HCT116 (cell line): ENCODE measurements around the gene SEC11C. TPM values are rescaled to one million over a fixed set of nuclear protein-coding genes. Genes with fewer than 3 reads are reported as not detected.

Experiments
- ATAC-seq: fragments of 200-7000 bp; cut with Tn5 transposase; 2 replicates; pipeline ENCODE4 v1.9.1; 2020; ENCODE audit warnings: mild to moderate bottlenecking, moderate library complexity
- BruUV-seq: library from RNA; stranded (reverse); fragments of 400-500 nt; replicated peaks from 2 replicates; lab custom pipeline; 2021; lab: Mats Ljungman, UMichigan
- CTCF ChIA-PET: fragments of 300-600 bp; sonication (Branson Sonifier 250); formaldehyde crosslinking; loops from one replicate; lab custom pipeline; 2021; ENCODE audit warnings: antibody characterized with exemption; lab: Charles Lee
- POLR2A ChIA-PET: fragments of 300-600, 350-600 bp; sonication (Branson Sonifier 250); formaldehyde crosslinking; loops from one replicate; lab custom pipeline; 2021; ENCODE audit warnings: antibody characterized with exemption; lab: Charles Lee
- RAD21 ChIA-PET, 2 experiments: fragments of 300-600 bp; sonication (Branson Sonifier 250); formaldehyde crosslinking; loops; one replicate each; lab custom pipeline; 2023; ENCODE audit warnings: low total read pairs in 2 of 2; ENCODE audit not compliant: uncharacterized antibody in 2 of 2, unreplicated experiment in 2 of 2, low non-redundant PET in 1 of 2; lab: Charles Lee
- DNase-seq: peaks from one replicate; pipeline ENCODE4 v3.0.0-alpha.2; 2010; ENCODE audit warnings: low read depth, low spot score
- H2AFZ ChIP-seq: fragments of 200-600 bp; shearing (Covaris generic), sonication (generic); 2 replicates; pipeline ENCODE4 v1.6.1; 2017; ENCODE audit warnings: low read depth, mixed run types, mixed read lengths, antibody characterized with exemption, low read length; ENCODE audit not compliant: poor library complexity, severe bottlenecking
- H3K27ac ChIP-seq: 2 replicates; pipeline ENCODE4 v1.5.1; 2012; ENCODE audit warnings: low read depth, low read length
- H3K27me3 ChIP-seq: fragments of 200-600 bp; sonication (generic); 2 replicates; pipeline ENCODE4 v1.6.1; 2016; ENCODE audit warnings: mixed run types, low read length, mixed read lengths; ENCODE audit not compliant: insufficient read depth
- H3K36me3 ChIP-seq, 2 experiments: fragments of 200-500 bp in 1 of 2; fragments of 200-600 bp in 1 of 2; sonication (Bioruptor generic) in 1 of 2; sonication (generic) in 1 of 2; 2 replicates each; pipeline versions ENCODE4 v1.5.1 to v1.6.1; 2014 to 2016; ENCODE audit warnings: low read length in 2 of 2, inconsistent platforms in 1 of 2, mixed read lengths in 1 of 2, mixed run types in 1 of 2; ENCODE audit not compliant: insufficient read depth in 2 of 2, control insufficient read depth in 1 of 2
- H3K4me1 ChIP-seq, 2 experiments: fragments of 200-600 bp in 1 of 2; sonication (generic) in 1 of 2; 2 replicates each; pipeline versions ENCODE4 v1.5.1 to v1.6.1; 2012 to 2017; ENCODE audit warnings: low read length in 2 of 2, inconsistent platforms in 1 of 2, mild to moderate bottlenecking in 1 of 2, mixed read lengths in 1 of 2, mixed run types in 1 of 2, moderate library complexity in 1 of 2; ENCODE audit not compliant: insufficient read depth in 2 of 2, control insufficient read depth in 1 of 2
- H3K4me2 ChIP-seq: fragments of 200-600 bp; sonication (generic); 2 replicates; pipeline ENCODE4 v1.6.1; 2017; ENCODE audit warnings: mixed run types, low read length, mixed read lengths
- H3K4me3 ChIP-seq, 2 experiments: fragments of 200-600 bp in 1 of 2; sonication (generic) in 1 of 2; replicated peaks in 1 of 2; 2 replicates each; pipeline ENCODE4 v1.5.1; 2011 to 2016; ENCODE audit warnings: low read length in 2 of 2, control low read depth in 1 of 2, low read depth in 1 of 2, mild to moderate bottlenecking in 1 of 2, mixed read lengths in 1 of 2, mixed run types in 1 of 2
- H3K79me2 ChIP-seq: fragments of 200-600 bp; sonication (generic); 2 replicates; pipeline ENCODE4 v1.6.1; 2017; ENCODE audit warnings: mild to moderate bottlenecking, mixed run types, low read length, moderate library complexity, mixed read lengths; ENCODE audit not compliant: insufficient read depth
- H3K9ac ChIP-seq: fragments of 200-600 bp; sonication (generic); 2 replicates; pipeline ENCODE4 v1.6.1; 2016; ENCODE audit warnings: low read length, mixed read lengths
- H3K9me2 ChIP-seq: fragments of 200-600 bp; sonication (generic), shearing (Covaris generic); 2 replicates; pipeline ENCODE4 v1.6.1; 2017; ENCODE audit warnings: mixed run types, mild to moderate bottlenecking, moderate library complexity; ENCODE audit not compliant: insufficient read depth
- H3K9me3 ChIP-seq, 2 experiments: fragments of 200-500 bp in 1 of 2; fragments of 200-600 bp in 1 of 2; sonication (Bioruptor generic) in 1 of 2; sonication (generic) in 1 of 2; 2 replicates each; pipeline ENCODE4 v1.6.1; 2014 to 2017; ENCODE audit warnings: low read length in 2 of 2, mixed read lengths in 2 of 2, inconsistent platforms in 1 of 2, low read depth in 1 of 2, mild to moderate bottlenecking in 1 of 2, mixed run types in 1 of 2, moderate library complexity in 1 of 2; ENCODE audit not compliant: control insufficient read depth in 1 of 2, insufficient read depth in 1 of 2
- H4K20me1 ChIP-seq: fragments of 200-600 bp; sonication (generic), shearing (Covaris generic); 2 replicates; pipeline ENCODE4 v1.6.1; 2017; ENCODE audit warnings: mixed run types, mild to moderate bottlenecking, moderate library complexity; ENCODE audit not compliant: insufficient read depth
- EGR1 ChIP-seq: IDR thresholded peaks from 2 replicates; pipeline ENCODE4 v1.6.1; 2012; ENCODE audit warnings: low read depth
- ELF1 ChIP-seq: IDR thresholded peaks from 2 replicates; pipeline ENCODE4 v1.6.1; 2012; ENCODE audit warnings: low read depth, borderline replicate concordance
- EZH2phosphoT487 ChIP-seq: fragments of 200-600 bp; IDR thresholded peaks from 2 replicates; pipeline ENCODE4 v1.6.1; 2018; ENCODE audit warnings: antibody characterized with exemption, borderline replicate concordance
- FOSL1 ChIP-seq: IDR thresholded peaks from 2 replicates; pipeline ENCODE4 v1.6.1; 2012; ENCODE audit warnings: low read depth
- JUND ChIP-seq: IDR thresholded peaks from 2 replicates; pipeline ENCODE4 v1.6.1; 2012
- POLR2A ChIP-seq: IDR thresholded peaks from 2 replicates; pipeline ENCODE4 v1.7.0; 2011; ENCODE audit warnings: borderline replicate concordance; ENCODE audit not compliant: insufficient read depth, insufficient read length; ENCODE audit errors: extremely low read depth
- POLR2AphosphoS5 ChIP-seq: IDR thresholded peaks from 2 replicates; pipeline ENCODE4 v1.6.1; 2011; ENCODE audit warnings: mild to moderate bottlenecking, low read depth, low read length, moderate library complexity
- SIN3A ChIP-seq: IDR thresholded peaks from 2 replicates; pipeline ENCODE4 v1.6.1; 2012; ENCODE audit warnings: low read depth
- TCF7L2 ChIP-seq: IDR thresholded peaks from 2 replicates; pipeline ENCODE4 v1.7.0; 2011; ENCODE audit warnings: borderline replicate concordance, inconsistent platforms; ENCODE audit not compliant: insufficient read depth, insufficient read length; ENCODE audit errors: extremely low read depth
- YY1 ChIP-seq: IDR thresholded peaks from 2 replicates; pipeline ENCODE4 v1.6.1; 2011; ENCODE audit warnings: low read length, low read depth, moderate library complexity, mild to moderate bottlenecking; ENCODE audit not compliant: insufficient replicate concordance; ENCODE audit errors: extremely low read depth
- ZBTB33 ChIP-seq: IDR thresholded peaks from 2 replicates; pipeline ENCODE4 v1.6.1; 2011; ENCODE audit warnings: mild to moderate bottlenecking, low read length, moderate library complexity; ENCODE audit not compliant: insufficient replicate concordance; ENCODE audit errors: extremely low read depth
- ZNF274 ChIP-seq: fragments of 200-500 bp; sonication (Bioruptor generic); IDR thresholded peaks from 2 replicates; pipeline ENCODE4 v1.6.1; 2014; ENCODE audit warnings: mild to moderate bottlenecking, low read depth, low read length, inconsistent platforms
- intact Hi-C: fragments of 100-400 bp; cut with micrococcal nuclease; formaldehyde crosslinking; loops from 2 replicates; pipeline ENCODE4 v1.10.0; 2022
- total RNA-seq: library from RNA; stranded (reverse); gene quantifications from one replicate; pipeline ENCODE4 v1.2.1, GENCODE V29; 2021; ENCODE audit not compliant: unreplicated experiment
- TF ChIP-seq, protein P1 (sequence below), 3 experiments: fragments of 200-600 bp in 1 of 3; sonication (generic) in 1 of 3; IDR thresholded peaks in 2 of 3; conservative IDR thresholded peaks in 1 of 3; 2 replicates each; pipeline ENCODE4 v1.5.1; 2012 to 2017; ENCODE audit warnings: low read depth in 2 of 3, low read length in 2 of 3, antibody characterized with exemption in 1 of 3, borderline replicate concordance in 1 of 3, control low read depth in 1 of 3, mild to moderate bottlenecking in 1 of 3, mixed read lengths in 1 of 3, mixed run types in 1 of 3, moderate library complexity in 1 of 3; ENCODE audit not compliant: insufficient read depth in 1 of 3
- TF ChIP-seq, protein P2 (sequence below): IDR thresholded peaks from 2 replicates; pipeline ENCODE4 v1.6.1; 2012; ENCODE audit warnings: low read depth

SEC11C gene
- total RNA-seq, 1 experiment from 2014 or later = 42.2 TPM

- no peak for ATAC-seq
- H4K20me1 ChIP-seq = no peaks in the 10 kb centered on the region
- H3K79me2 ChIP-seq = no peaks in the 10 kb centered on the region
- peaks cover 5 to 8% of the 10 kb centered on the region in 2 experiments; a peak in 2 of 4 replicates for H3K9me3 ChIP-seq
- H3K4me3 ChIP-seq = no peak overlapping the region
- H3K27me3 ChIP-seq = no peaks in the 10 kb centered on the region
- CTCF ChIA-PET = no interaction called here
- no peaks in the 10 kb centered on the region for H3K9me2 ChIP-seq
- POLR2A ChIA-PET = no interaction called here
- no peak overlapping the region for H3K9ac ChIP-seq
- no peak for DNase-seq
- RAD21 ChIA-PET = no interaction called here
- no peaks in the 10 kb centered on the region for H3K36me3 ChIP-seq
- BruUV-seq = no TSS peak
- intact Hi-C loops = no loop called here
- H3K4me1 ChIP-seq = no peaks in the 10 kb centered on the region
- no peak overlapping the region for H3K27ac ChIP-seq
- no peak overlapping the region for H2AFZ ChIP-seq
- TF ChIP-seq SIN3A (no peak), EGR1 (no peak), POLR2AphosphoS5 (no peak), FOSL1 (no peak), YY1 (no peak), ZBTB33 (no peak), EZH2phosphoT487 (no peak), POLR2A (no peak), JUND (no peak), ZNF274 (no peak), TCF7L2 (no peak), ELF1 (no peak)
- TF ChIP-seq, protein P1, sequence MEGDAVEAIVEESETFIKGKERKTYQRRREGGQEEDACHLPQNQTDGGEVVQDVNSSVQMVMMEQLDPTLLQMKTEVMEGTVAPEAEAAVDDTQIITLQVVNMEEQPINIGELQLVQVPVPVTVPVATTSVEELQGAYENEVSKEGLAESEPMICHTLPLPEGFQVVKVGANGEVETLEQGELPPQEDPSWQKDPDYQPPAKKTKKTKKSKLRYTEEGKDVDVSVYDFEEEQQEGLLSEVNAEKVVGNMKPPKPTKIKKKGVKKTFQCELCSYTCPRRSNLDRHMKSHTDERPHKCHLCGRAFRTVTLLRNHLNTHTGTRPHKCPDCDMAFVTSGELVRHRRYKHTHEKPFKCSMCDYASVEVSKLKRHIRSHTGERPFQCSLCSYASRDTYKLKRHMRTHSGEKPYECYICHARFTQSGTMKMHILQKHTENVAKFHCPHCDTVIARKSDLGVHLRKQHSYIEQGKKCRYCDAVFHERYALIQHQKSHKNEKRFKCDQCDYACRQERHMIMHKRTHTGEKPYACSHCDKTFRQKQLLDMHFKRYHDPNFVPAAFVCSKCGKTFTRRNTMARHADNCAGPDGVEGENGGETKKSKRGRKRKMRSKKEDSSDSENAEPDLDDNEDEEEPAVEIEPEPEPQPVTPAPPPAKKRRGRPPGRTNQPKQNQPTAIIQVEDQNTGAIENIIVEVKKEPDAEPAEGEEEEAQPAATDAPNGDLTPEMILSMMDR (IDR thresholded peaks at IDR 0.05 in 2 of 3, conservative IDR thresholded peaks at IDR 0.05 in 1 of 3; ENCODE audit: borderline replicate concordance in 1 of 3, insufficient read depth in 1 of 3, low read depth in 2 of 3, low read length in 2 of 3) = no peak
- TF ChIP-seq, protein P2, sequence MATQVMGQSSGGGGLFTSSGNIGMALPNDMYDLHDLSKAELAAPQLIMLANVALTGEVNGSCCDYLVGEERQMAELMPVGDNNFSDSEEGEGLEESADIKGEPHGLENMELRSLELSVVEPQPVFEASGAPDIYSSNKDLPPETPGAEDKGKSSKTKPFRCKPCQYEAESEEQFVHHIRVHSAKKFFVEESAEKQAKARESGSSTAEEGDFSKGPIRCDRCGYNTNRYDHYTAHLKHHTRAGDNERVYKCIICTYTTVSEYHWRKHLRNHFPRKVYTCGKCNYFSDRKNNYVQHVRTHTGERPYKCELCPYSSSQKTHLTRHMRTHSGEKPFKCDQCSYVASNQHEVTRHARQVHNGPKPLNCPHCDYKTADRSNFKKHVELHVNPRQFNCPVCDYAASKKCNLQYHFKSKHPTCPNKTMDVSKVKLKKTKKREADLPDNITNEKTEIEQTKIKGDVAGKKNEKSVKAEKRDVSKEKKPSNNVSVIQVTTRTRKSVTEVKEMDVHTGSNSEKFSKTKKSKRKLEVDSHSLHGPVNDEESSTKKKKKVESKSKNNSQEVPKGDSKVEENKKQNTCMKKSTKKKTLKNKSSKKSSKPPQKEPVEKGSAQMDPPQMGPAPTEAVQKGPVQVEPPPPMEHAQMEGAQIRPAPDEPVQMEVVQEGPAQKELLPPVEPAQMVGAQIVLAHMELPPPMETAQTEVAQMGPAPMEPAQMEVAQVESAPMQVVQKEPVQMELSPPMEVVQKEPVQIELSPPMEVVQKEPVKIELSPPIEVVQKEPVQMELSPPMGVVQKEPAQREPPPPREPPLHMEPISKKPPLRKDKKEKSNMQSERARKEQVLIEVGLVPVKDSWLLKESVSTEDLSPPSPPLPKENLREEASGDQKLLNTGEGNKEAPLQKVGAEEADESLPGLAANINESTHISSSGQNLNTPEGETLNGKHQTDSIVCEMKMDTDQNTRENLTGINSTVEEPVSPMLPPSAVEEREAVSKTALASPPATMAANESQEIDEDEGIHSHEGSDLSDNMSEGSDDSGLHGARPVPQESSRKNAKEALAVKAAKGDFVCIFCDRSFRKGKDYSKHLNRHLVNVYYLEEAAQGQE = no peak
- no peak overlapping the region for H3K4me2 ChIP-seq
Measured at GRCh38 chr18:59177485-59177884, 37.8 kb downstream of the SEC11C start.
